ENCODE measurements around the gene GEMIN7. TPM values are rescaled to one million over a fixed set of nuclear protein-coding genes. Genes with fewer than 3 reads are reported as not detected.

The GEMIN7 gene
- total and polyA plus RNA-seq, 4 donors, result 14.4 to 27.4 (median 19.7) TPM

DNA sequence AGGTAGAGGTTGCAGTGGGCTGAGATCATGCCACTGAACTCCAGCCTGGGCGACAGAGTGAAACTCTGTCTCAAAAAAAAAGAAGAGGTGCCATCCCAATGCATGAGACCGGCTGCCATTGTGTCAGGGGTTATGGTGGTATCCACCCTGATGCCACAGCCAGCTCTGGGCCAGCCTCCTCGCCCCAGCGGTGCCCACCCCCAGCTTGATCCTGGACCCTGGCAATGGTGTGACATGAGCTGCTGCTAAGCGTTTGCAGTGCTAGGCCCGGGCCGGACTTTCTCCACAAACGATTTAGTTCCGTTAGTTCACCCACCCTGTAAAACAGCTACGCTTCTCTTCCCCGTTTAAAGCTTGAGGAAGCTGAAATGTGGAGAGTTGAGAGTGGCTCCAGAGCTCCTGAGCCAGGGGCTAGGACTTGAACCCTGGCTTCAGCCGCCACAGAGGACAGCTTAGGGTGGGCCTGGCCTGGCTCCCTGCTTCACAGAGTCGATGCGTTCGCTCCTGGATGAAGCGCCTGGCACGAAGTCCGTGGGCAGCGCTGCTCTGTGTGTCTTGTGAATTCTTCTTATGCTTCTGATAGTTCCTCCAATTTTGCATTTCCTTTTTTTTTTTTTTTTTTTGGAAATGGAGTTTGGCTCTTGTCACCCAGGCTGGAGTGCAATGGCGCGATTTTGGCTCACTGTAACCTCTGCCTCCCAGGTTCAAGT is 56.3 kb downstream of the GEMIN7 start:
- Histone ChIP-seq H3K27me3 (ENCODE audit: control insufficient read depth, insufficient read depth, low read length) (no peaks in the 10 kb centered on the region), H3K36me3 (ENCODE audit: control insufficient read depth, insufficient read depth, low read length) (peaks cover 36% of the 10 kb centered on the region), H3K4me1 (ENCODE audit: control insufficient read depth, insufficient read depth, low read length) (peaks cover 35% of the 10 kb centered on the region), H3K4me3 (ENCODE audit: low read depth, low read length) (no peak overlapping the region), H3K9me3 (ENCODE audit: control insufficient read depth, insufficient read depth, low read length) (no peaks in the 10 kb centered on the region), H3K27ac (ENCODE audit: low read depth, low read length) (no peak overlapping the region)
- DNase-seq (ENCODE audit: low read depth in 4 of 6, low spot score in 6 of 6), result no peak
- WGBS (ENCODE audit: insufficient coverage), result 98% methylated on average over 9 of the region's 21 CpGs

GRCh38 chr19:45136507-45137178 is 57.6 kb downstream of the GEMIN7 start:
- no peaks in the 10 kb centered on the region for H3K9me3 ChIP-seq (ENCODE audit: control insufficient read depth, insufficient read depth, low read length)
- no peaks in the 10 kb centered on the region for H3K27me3 ChIP-seq (ENCODE audit: control insufficient read depth, insufficient read depth, low read length)
- peak overlapping the region; percentile 52 for H3K27ac ChIP-seq (ENCODE audit: low read depth, low read length)
- peaks cover 43% of the 10 kb centered on the region for H3K36me3 ChIP-seq (ENCODE audit: control insufficient read depth, insufficient read depth, low read length)
- 48% methylated on average over 10 of the region's 12 CpGs for WGBS (ENCODE audit: insufficient coverage)
- H3K4me3 ChIP-seq (ENCODE audit: low read depth, low read length), result no peak overlapping the region
- DNase-seq (ENCODE audit: low read depth in 4 of 6, low spot score in 6 of 6), result no peak
- peaks cover 28% of the 10 kb centered on the region for H3K4me1 ChIP-seq (ENCODE audit: control insufficient read depth, insufficient read depth, low read length)

- H3K27me3 ChIP-seq (ENCODE audit: control insufficient read depth, insufficient read depth, low read length), result no peaks in the 10 kb centered on the region
- H3K27ac ChIP-seq (ENCODE audit: low read depth, low read length), result no peak overlapping the region
- peak in 3 of 6 donors; percentile 23 to 89 (median 70) for DNase-seq (ENCODE audit: low read depth in 4 of 6, low spot score in 6 of 6)
- 34% methylated on average over 12 of the region's 17 CpGs for WGBS (ENCODE audit: insufficient coverage)
- H3K4me3 ChIP-seq (ENCODE audit: low read depth, low read length), result no peak overlapping the region
- H3K36me3 ChIP-seq (ENCODE audit: control insufficient read depth, insufficient read depth, low read length), result peaks cover 49% of the 10 kb centered on the region
- no peaks in the 10 kb centered on the region for H3K9me3 ChIP-seq (ENCODE audit: control insufficient read depth, insufficient read depth, low read length)
- H3K4me1 ChIP-seq (ENCODE audit: control insufficient read depth, insufficient read depth, low read length), result peaks cover 28% of the 10 kb centered on the region
Observed at GRCh38 chr19:45137179-45137761, 58.2 kb downstream of the GEMIN7 start.

DNA sequence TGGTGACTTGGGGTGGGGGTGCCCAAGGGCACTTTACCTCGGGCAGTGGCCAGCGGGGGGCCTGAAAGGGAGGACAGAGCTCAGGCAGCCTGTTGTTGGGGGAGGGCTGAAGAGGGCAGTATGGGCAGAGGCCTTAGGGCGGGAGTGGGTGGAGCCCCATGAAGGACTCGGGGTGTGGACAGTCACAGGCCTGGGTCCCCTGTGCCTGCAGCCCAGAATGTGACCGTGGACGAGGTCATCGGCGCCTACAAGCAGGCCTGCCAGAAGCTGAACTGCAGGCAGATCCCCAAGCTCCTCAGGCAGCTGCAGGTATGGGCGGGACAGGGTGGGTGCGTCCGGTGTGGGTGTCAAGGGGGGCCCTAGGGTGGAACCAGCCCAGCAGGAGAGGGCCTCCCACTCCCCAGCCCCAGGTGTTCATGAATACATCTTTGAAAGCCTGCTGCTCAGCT is 59.3 kb downstream of the GEMIN7 start:
- no peak overlapping the region for H3K27ac ChIP-seq (ENCODE audit: low read depth, low read length)
- H3K27me3 ChIP-seq (ENCODE audit: control insufficient read depth, insufficient read depth, low read length), result no peaks in the 10 kb centered on the region
- DNase-seq (ENCODE audit: low read depth in 4 of 6, low spot score in 6 of 6), result no peak
- no peaks in the 10 kb centered on the region for H3K9me3 ChIP-seq (ENCODE audit: control insufficient read depth, insufficient read depth, low read length)
- no peak overlapping the region for H3K4me3 ChIP-seq (ENCODE audit: low read depth, low read length)
- WGBS (ENCODE audit: insufficient coverage), result 79% methylated on average over 8 of the region's 11 CpGs
- H3K36me3 ChIP-seq (ENCODE audit: control insufficient read depth, insufficient read depth, low read length), result peaks cover 60% of the 10 kb centered on the region
- peaks cover 28% of the 10 kb centered on the region for H3K4me1 ChIP-seq (ENCODE audit: control insufficient read depth, insufficient read depth, low read length)

- 95% methylated on average over 23 of the region's 24 CpGs for WGBS (ENCODE audit: insufficient coverage)
- no peaks in the 10 kb centered on the region for H3K27me3 ChIP-seq (ENCODE audit: control insufficient read depth, insufficient read depth, low read length)
- peaks cover 28% of the 10 kb centered on the region for H3K4me1 ChIP-seq (ENCODE audit: control insufficient read depth, insufficient read depth, low read length)
- H3K9me3 ChIP-seq (ENCODE audit: control insufficient read depth, insufficient read depth, low read length), result no peaks in the 10 kb centered on the region
- H3K27ac ChIP-seq (ENCODE audit: low read depth, low read length), result no peak overlapping the region
- no peak overlapping the region for H3K4me3 ChIP-seq (ENCODE audit: low read depth, low read length)
- H3K36me3 ChIP-seq (ENCODE audit: control insufficient read depth, insufficient read depth, low read length), result peaks cover 71% of the 10 kb centered on the region
- no peak for DNase-seq (ENCODE audit: low read depth in 4 of 6, low spot score in 6 of 6)
Observed at GRCh38 chr19:45139286-45140143, 60.5 kb downstream of the GEMIN7 start.

DNA sequence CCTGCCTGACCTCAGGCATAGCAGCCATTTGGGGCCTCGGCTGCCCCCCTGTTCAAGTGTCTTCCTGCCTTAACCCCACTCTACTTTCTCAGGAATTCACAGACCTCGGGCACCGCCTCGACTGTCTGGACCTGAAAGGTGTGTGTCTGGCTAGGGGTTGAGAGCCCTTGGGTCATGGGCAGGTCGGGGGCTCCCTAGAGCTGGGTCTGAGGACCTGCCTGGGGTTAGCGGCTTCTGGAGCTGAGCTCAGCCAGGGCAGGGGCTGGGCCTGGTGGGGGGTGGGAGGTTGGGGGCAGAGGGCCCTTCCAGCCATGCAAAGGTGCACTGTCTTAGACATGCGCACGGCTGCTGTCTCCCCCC is 61.1 kb downstream of the GEMIN7 start:
- no peak overlapping the region for H3K4me3 ChIP-seq (ENCODE audit: low read depth, low read length)
- 97% methylated on average over 5 of the region's 8 CpGs for WGBS (ENCODE audit: insufficient coverage)

DNA sequence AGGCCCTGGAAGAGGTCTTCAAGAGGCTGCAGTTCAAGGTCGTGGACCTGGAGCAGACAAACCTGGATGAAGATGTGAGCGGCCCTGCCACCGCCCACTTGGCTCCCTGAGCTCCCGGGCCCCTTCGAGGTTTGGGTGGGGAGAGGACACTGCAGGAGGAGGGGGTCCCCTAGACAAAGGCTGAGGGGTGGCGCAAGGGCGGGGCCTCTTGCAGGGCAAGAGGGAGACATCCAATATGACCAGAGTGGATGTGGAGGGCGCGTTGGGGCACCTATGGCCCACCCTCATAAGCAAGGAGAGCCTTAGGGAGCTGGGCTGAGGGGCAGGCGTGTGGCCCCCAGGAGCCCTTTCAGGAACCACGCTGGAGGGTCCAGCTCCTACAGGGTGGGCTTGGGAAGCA is 61.5 kb downstream of the GEMIN7 start:
- H3K27me3 ChIP-seq (ENCODE audit: control insufficient read depth, insufficient read depth, low read length), result no peaks in the 10 kb centered on the region
- 96% methylated on average over 11 of the region's 11 CpGs for WGBS (ENCODE audit: insufficient coverage)
- peaks cover 24% of the 10 kb centered on the region for H3K4me1 ChIP-seq (ENCODE audit: control insufficient read depth, insufficient read depth, low read length)
- no peak overlapping the region for H3K4me3 ChIP-seq (ENCODE audit: low read depth, low read length)
- H3K27ac ChIP-seq (ENCODE audit: low read depth, low read length), result no peak overlapping the region
- peaks cover 72% of the 10 kb centered on the region for H3K36me3 ChIP-seq (ENCODE audit: control insufficient read depth, insufficient read depth, low read length)
- H3K9me3 ChIP-seq (ENCODE audit: control insufficient read depth, insufficient read depth, low read length), result no peaks in the 10 kb centered on the region
- DNase-seq (ENCODE audit: low read depth in 4 of 6, low spot score in 6 of 6), result no peak

More for the DNA sequence above, 61.1 kb downstream of the GEMIN7 start:
- DNase-seq (ENCODE audit: low read depth in 4 of 6, low spot score in 6 of 6), result no peak
- H3K9me3 ChIP-seq (ENCODE audit: control insufficient read depth, insufficient read depth, low read length), result no peaks in the 10 kb centered on the region
- H3K4me1 ChIP-seq (ENCODE audit: control insufficient read depth, insufficient read depth, low read length), result peaks cover 28% of the 10 kb centered on the region
- no peak overlapping the region for H3K27ac ChIP-seq (ENCODE audit: low read depth, low read length)
- no peaks in the 10 kb centered on the region for H3K27me3 ChIP-seq (ENCODE audit: control insufficient read depth, insufficient read depth, low read length)
- H3K36me3 ChIP-seq (ENCODE audit: control insufficient read depth, insufficient read depth, low read length), result peaks cover 72% of the 10 kb centered on the region

All from spinal cord (tissue), 10 donors.